HepG2 (cell line): ENCODE results near the gene COL9A3. TPM values are rescaled to one million over a fixed set of nuclear protein-coding genes. Genes with fewer than 3 reads are reported as not detected.

ENCODE experiments used
- ATAC-seq: fragments of 200-7000 bp; cut with Tn5 transposase; 3 replicates; pipeline ENCODE4 v1.9.1; 2020; ENCODE audit warnings: mild to moderate bottlenecking, moderate library complexity
- BruUV-seq: library from RNA; stranded (reverse); fragments of 400-500 nt; replicated peaks from 2 replicates; lab custom pipeline; 2021; lab: Mats Ljungman, UMichigan
- CTCF ChIA-PET: fragments of 300-600 bp; formaldehyde crosslinking; extraction: SDS; loops from one replicate; lab custom pipeline; 2021; ENCODE audit warnings: low total read pairs, inconsistent platforms, low intra/inter-chr PET ratio; lab: Yijun Ruan, JAX
- POLR2A ChIA-PET: fragments of 350-600 bp; sonication (Branson Sonifier 250); formaldehyde crosslinking; loops from one replicate; lab custom pipeline; 2020; ENCODE audit warnings: antibody characterized with exemption, inconsistent platforms; lab: Yijun Ruan, JAX
- DNase-seq: peaks from one replicate; pipeline ENCODE4 v3.0.0-alpha.2; 2015; ENCODE audit warnings: low spot score
- FAIRE-seq: peaks from 3 replicates; lab custom pipeline; 2011; peaks lifted over from hg19 to GRCh38; lab: Jason Lieb, UNC
- H2AFZ ChIP-seq: one replicate; pipeline ENCODE4 v1.6.1; 2011; ENCODE audit warnings: low read length, inconsistent platforms
- H3K27ac ChIP-seq: fragments of 300-600 bp; 3 replicates; pipeline ENCODE4 v1.8.0; 2011; ENCODE audit warnings: mixed run types, mild to moderate bottlenecking, mixed read lengths, low read length, inconsistent platforms; ENCODE audit not compliant: insufficient read depth; ENCODE audit errors: extremely low read length
- H3K27me3 ChIP-seq, 2 experiments: fragments of 200-600 bp in 1 of 2; 2 replicates in 1 of 2; 3 replicates in 1 of 2; pipeline versions ENCODE4 v1.6.0 to v1.8.0; 2011; ENCODE audit warnings: low read length in 2 of 2, mild to moderate bottlenecking in 2 of 2, moderate library complexity in 2 of 2, inconsistent platforms in 1 of 2; ENCODE audit not compliant: insufficient read depth in 2 of 2, control insufficient read depth in 1 of 2
- H3K36me3 ChIP-seq, 2 experiments: fragments of 200-600 bp in 1 of 2; replicated peaks in 1 of 2; 2 replicates in 1 of 2; 3 replicates in 1 of 2; pipeline versions ENCODE4 v1.5.1 to v1.8.0; 2011; ENCODE audit warnings: low read length in 2 of 2, inconsistent platforms in 1 of 2; ENCODE audit not compliant: insufficient read depth in 2 of 2, control insufficient read depth in 1 of 2
- H3K4me1 ChIP-seq: 2 replicates; pipeline ENCODE4 v1.5.1; 2012; ENCODE audit warnings: low read length, inconsistent platforms; ENCODE audit not compliant: insufficient read depth
- H3K4me2 ChIP-seq: 2 replicates; pipeline ENCODE4 v1.6.0; 2011; ENCODE audit warnings: low read depth, low read length, inconsistent platforms
- H3K4me3 ChIP-seq, 3 experiments: fragments of 200-600 bp in 1 of 3; sonication (generic), shearing (Covaris generic) in 1 of 3; replicated peaks in 1 of 3; 2 replicates each; pipeline ENCODE4 v1.5.1; 2011 to 2016; ENCODE audit warnings: low read length in 3 of 3, inconsistent platforms in 2 of 3, low read depth in 2 of 3, mild to moderate bottlenecking in 2 of 3, control low read depth in 1 of 3, mixed read lengths in 1 of 3; ENCODE audit not compliant: insufficient read depth in 1 of 3
- H3K79me2 ChIP-seq: one replicate; pipeline ENCODE4 v1.6.1; 2011; ENCODE audit warnings: low read length, inconsistent platforms; ENCODE audit not compliant: insufficient read depth
- H3K9ac ChIP-seq: 2 replicates; pipeline ENCODE4 v1.6.0; 2011; ENCODE audit warnings: mild to moderate bottlenecking, low read depth, low read length, inconsistent platforms; ENCODE audit not compliant: insufficient read depth
- H3K9me3 ChIP-seq: 2 replicates; pipeline ENCODE4 v1.5.1; 2012; ENCODE audit warnings: mild to moderate bottlenecking, low read length
- H4K20me1 ChIP-seq: 2 replicates; pipeline ENCODE4 v1.6.0; 2011; ENCODE audit warnings: inconsistent platforms, mild to moderate bottlenecking, low read length, moderate library complexity; ENCODE audit not compliant: insufficient read depth
- FIP1L1 ChIP-seq: fragments of 200-400 bp; formaldehyde crosslinking; IDR thresholded peaks from 2 replicates; pipeline ENCODE4 v1.6.1; 2018; ENCODE audit warnings: low read depth, mild to moderate bottlenecking, low read length, moderate library complexity, borderline replicate concordance; ENCODE audit not compliant: insufficient read depth
- KLF9 ChIP-seq: IDR thresholded peaks from 2 replicates; pipeline ENCODE4 v1.6.1; 2016; ENCODE audit warnings: low read depth
- MYNN ChIP-seq: sonication (generic); formaldehyde crosslinking; IDR thresholded peaks from 2 replicates; pipeline ENCODE4 v1.4.0; 2020; ENCODE audit warnings: mild to moderate bottlenecking, low read depth, missing genetic modification reagents
- NPAS2 ChIP-seq: sonication (generic); formaldehyde crosslinking; IDR thresholded peaks from 2 replicates; pipeline ENCODE4 v1.8.0; 2022; ENCODE audit warnings: mild to moderate bottlenecking, missing genetic modification reagents, borderline replicate concordance
- PCBP2 ChIP-seq: fragments of 200-400 bp; formaldehyde crosslinking; optimal IDR thresholded peaks from 2 replicates; pipeline ENCODE3; 2018; ENCODE audit warnings: low read length, low read depth; ENCODE audit not compliant: poor library complexity, severe bottlenecking
- ZNF44 ChIP-seq: sonication (generic); formaldehyde crosslinking; IDR thresholded peaks from 2 replicates; pipeline ENCODE4 v1.5.1; 2020; ENCODE audit warnings: mild to moderate bottlenecking, missing genetic modification reagents
- ZNF451 ChIP-seq: sonication (generic); formaldehyde crosslinking; IDR thresholded peaks from 2 replicates; pipeline ENCODE4 v1.5.0; 2020; ENCODE audit warnings: mild to moderate bottlenecking, missing genetic modification reagents
- WGBS: methylation state at CpG from one replicate; pipeline ENCODE4 v1.1.6; 2017; ENCODE audit warnings: low lambda C conversion rate; 5-methylcytosine and 5-hydroxymethylcytosine counted together
- in situ Hi-C: cut with HindIII; loops from 2 replicates; pipeline ENCODE4 v1.10.0; 2017; ENCODE audit warnings: low pct_unique_long_range_greater_than_20kb; ENCODE audit not compliant: extremely low pct_ligation_motif_present
- intact Hi-C: fragments of 100-400 bp; cut with micrococcal nuclease; formaldehyde crosslinking; loops from one replicate; pipeline ENCODE4 v1.10.0; 2022; ENCODE audit not compliant: unreplicated experiment
- polyA plus RNA-seq, 8 experiments: library from polyadenylated mRNA; depleted of rRNA in 3 of 8; stranded (reverse) in 7 of 8; unstranded in 1 of 8; fragments of >200 nt; fragmentation: Illumina TruSeq in 4 of 8; extraction: Trizol in 4 of 8; gene quantifications; 2 replicates each; pipeline versions ENCODE4 v1.2.1 to v1.2.3, GENCODE V29; 2011 to 2016; ENCODE audit warnings: low read depth in 4 of 8, missing spikeins in 1 of 8, mixed read lengths in 1 of 8; ENCODE audit not compliant: insufficient read depth in 1 of 8
- total RNA-seq, 5 experiments: library from RNA; depleted of rRNA; stranded (reverse); fragments of >200 nt; fragmentation: Illumina TruSeq; extraction: Trizol; gene quantifications; 2 replicates each; pipeline ENCODE4 v1.2.3, GENCODE V29; 2016; ENCODE audit warnings: low read depth in 1 of 5
- TF ChIP-seq, protein P1 (sequence below), 2 experiments: fragments of 450-650 bp in 1 of 2; sonication (generic) in 1 of 2; formaldehyde crosslinking in 1 of 2; IDR thresholded peaks; 2 replicates each; pipeline versions ENCODE4 v1.6.1 to v1.8.0; 2016 to 2022; ENCODE audit warnings: antibody characterized with exemption in 1 of 2, mild to moderate bottlenecking in 1 of 2, missing genetic modification reagents in 1 of 2
- TF ChIP-seq, protein P2 (sequence below): sonication (generic); formaldehyde crosslinking; IDR thresholded peaks from 2 replicates; pipeline ENCODE4 v1.4.0; 2020; ENCODE audit warnings: missing genetic modification reagents
- TF ChIP-seq, protein P3 (sequence below): sonication (generic); formaldehyde crosslinking; IDR thresholded peaks from 2 replicates; pipeline ENCODE4 v1.4.0; 2020; ENCODE audit warnings: missing genetic modification reagents

Gene COL9A3
- total and polyA plus RNA-seq, 2 of the 13 experiments (the other 11 are each of a cell fraction or from before 2014, with no cell fraction given) = 155 to 204 TPM

GRCh38 chr20:62795023-62795761, 21.7 kb upstream of the COL9A3 start:
- intact Hi-C loops (loop anchor here (10.0 kb wide), 1 partner anchor 420 kb away; no protein-coding TSS in a partner anchor), in situ Hi-C loops (loop anchor here (25.0 kb wide), 1 partner anchor 283 kb away; no protein-coding TSS in a partner anchor)
- H3K36me3 ChIP-seq = peaks cover 19 to 26% of the 10 kb centered on the region in 2 experiments; a peak in 4 of 5 replicates
- peak; percentile 77 for DNase-seq
- ATAC-seq = peak; percentile 34
- ChIA-PET POLR2A (interaction anchor here (0.7 to 4.2 kb wide), 17 partner anchors 10 to 385 kb away, joined by 3 to 110 read pairs (median 9); partner anchors contain the start of genes COL9A3, DIDO1, GID8 and OGFR), CTCF (no interaction called here)
- peak overlapping the region; percentile 66 to 82 (median 79) for H3K4me3 ChIP-seq
- no peak for FAIRE-seq
- peak overlapping the region; percentile 99 for H3K4me2 ChIP-seq
- 1% methylated on average over 47 of the region's 68 CpGs for WGBS
- H2AFZ ChIP-seq = no peak overlapping the region
- peaks cover 40% of the 10 kb centered on the region for H3K4me1 ChIP-seq
- peak overlapping the region; percentile 84 for H3K9ac ChIP-seq
- H3K27me3 ChIP-seq = peaks cover 2 to 19% of the 10 kb centered on the region in 2 experiments; a peak in 4 of 5 replicates
- peaks cover 8% of the 10 kb centered on the region for H3K79me2 ChIP-seq
- H3K27ac ChIP-seq = peak overlapping the region; percentile 89
- no TSS peak for BruUV-seq
- H3K9me3 ChIP-seq = no peaks in the 10 kb centered on the region
- H4K20me1 ChIP-seq = peaks cover 5% of the 10 kb centered on the region; the same call in 1 of the 2 replicates
- TF ChIP-seq NPAS2 (CRISPR knock-in tag) (no peak), ZNF44 (CRISPR knock-in tag) (no peak), PCBP2 (no peak), ZNF451 (no peak; the same call in 1 of the 2 replicates), MYNN (CRISPR knock-in tag) (peak; percentile 57; the same call in 1 of the 2 replicates), KLF9 (CRISPR knock-in tag) (0 out of 2 replicates have a peak, but pooled peaks have one; percentile 36), FIP1L1 (no peak)
- TF ChIP-seq, protein P1, sequence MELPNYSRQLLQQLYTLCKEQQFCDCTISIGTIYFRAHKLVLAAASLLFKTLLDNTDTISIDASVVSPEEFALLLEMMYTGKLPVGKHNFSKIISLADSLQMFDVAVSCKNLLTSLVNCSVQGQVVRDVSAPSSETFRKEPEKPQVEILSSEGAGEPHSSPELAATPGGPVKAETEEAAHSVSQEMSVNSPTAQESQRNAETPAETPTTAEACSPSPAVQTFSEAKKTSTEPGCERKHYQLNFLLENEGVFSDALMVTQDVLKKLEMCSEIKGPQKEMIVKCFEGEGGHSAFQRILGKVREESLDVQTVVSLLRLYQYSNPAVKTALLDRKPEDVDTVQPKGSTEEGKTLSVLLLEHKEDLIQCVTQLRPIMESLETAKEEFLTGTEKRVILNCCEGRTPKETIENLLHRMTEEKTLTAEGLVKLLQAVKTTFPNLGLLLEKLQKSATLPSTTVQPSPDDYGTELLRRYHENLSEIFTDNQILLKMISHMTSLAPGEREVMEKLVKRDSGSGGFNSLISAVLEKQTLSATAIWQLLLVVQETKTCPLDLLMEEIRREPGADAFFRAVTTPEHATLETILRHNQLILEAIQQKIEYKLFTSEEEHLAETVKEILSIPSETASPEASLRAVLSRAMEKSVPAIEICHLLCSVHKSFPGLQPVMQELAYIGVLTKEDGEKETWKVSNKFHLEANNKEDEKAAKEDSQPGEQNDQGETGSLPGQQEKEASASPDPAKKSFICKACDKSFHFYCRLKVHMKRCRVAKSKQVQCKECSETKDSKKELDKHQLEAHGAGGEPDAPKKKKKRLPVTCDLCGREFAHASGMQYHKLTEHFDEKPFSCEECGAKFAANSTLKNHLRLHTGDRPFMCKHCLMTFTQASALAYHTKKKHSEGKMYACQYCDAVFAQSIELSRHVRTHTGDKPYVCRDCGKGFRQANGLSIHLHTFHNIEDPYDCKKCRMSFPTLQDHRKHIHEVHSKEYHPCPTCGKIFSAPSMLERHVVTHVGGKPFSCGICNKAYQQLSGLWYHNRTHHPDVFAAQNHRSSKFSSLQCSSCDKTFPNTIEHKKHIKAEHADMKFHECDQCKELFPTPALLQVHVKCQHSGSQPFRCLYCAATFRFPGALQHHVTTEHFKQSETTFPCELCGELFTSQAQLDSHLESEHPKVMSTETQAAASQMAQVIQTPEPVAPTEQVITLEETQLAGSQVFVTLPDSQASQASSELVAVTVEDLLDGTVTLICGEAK (IDR thresholded peaks at IDR 0.05) = no peak
- TF ChIP-seq, protein P1 (CRISPR knock-in tag; IDR thresholded peaks at IDR 0.05) = peak; percentile 43; the same call in 1 of the 2 replicates
- TF ChIP-seq, protein P2, sequence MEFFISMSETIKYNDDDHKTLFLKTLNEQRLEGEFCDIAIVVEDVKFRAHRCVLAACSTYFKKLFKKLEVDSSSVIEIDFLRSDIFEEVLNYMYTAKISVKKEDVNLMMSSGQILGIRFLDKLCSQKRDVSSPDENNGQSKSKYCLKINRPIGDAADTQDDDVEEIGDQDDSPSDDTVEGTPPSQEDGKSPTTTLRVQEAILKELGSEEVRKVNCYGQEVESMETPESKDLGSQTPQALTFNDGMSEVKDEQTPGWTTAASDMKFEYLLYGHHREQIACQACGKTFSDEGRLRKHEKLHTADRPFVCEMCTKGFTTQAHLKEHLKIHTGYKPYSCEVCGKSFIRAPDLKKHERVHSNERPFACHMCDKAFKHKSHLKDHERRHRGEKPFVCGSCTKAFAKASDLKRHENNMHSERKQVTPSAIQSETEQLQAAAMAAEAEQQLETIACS (CRISPR knock-in tag) = peak; percentile 95
- TF ChIP-seq, protein P3, sequence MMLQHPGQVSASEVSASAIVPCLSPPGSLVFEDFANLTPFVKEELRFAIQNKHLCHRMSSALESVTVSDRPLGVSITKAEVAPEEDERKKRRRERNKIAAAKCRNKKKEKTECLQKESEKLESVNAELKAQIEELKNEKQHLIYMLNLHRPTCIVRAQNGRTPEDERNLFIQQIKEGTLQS = peak; percentile 63
